ENCODE data around the gene PPP1R16B.

DNA sequence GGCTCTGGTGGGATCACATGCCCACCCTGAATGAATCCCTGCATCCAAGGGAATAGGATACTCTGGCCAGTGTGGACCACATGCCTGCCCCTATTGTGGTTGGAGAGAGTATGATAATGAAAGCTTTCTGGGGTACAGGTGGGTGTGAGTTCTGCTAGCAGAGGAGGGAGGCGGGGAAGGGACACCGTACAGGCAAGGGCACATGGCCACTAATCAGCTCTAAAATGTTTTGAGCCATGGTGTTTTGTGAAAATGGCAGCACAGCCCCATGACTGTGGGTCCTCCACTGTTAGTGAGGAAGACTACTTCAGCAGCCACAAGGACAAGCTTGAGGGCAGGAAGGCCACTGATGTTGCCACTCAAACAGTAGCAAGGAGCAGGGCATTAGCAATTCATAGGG is 144.8 kb downstream of the PPP1R16B start:
- TF ChIP-seq YY1 (IDR thresholded peaks at IDR 0.05; ENCODE audit: insufficient read depth, insufficient read length) (no peak), ZNF274 (IDR thresholded peaks at IDR 0.05; ENCODE audit: low read depth, low read length) (no peak), SUZ12 (IDR thresholded peaks at IDR 0.05; ENCODE audit: extremely low read depth, insufficient read depth, insufficient read length) (no peak)

Data from NT2/D1 (cell line).